HG02623 (cell line): Measurements from ENCODE around the gene RBM24.

Experiments used
- ATAC-seq: cut with Tn5 transposase; IDR thresholded peaks from one replicate; pipeline ENCODE4 v1.9.1; 2021; ENCODE audit warnings: moderate library complexity; ENCODE audit not compliant: unreplicated experiment

Gene RBM24

DNA sequence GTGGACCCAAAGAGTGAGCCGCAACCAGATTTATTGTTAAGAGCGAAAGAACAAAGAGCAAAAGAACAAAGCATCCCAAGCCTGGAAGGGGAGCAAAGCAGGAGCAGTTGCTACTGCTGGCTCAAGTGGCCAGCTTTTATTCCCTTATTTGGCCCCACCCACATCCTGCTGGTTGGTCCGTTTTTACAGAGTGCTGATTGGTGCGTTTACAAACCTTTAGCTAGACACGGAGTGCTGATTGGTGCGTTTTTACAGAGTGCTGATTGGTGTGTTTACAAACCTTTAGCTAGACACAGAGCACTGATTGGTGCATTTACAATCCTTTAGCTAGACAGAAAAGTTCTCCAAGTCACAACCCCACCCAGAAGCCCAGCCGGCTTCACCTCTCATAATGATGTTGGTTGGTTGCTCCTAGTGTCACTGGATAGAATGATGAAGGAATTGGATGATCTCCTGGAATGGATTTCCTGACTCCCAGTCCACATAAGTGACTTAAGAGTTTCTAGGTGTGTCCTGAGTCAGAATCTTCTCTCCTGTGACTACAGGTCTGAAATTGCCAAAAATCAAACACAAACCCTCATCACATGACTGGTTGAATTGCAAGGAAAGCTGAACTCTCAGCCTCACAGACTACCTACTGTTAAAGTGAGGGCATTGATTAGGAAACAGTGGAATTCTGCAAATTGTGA lies 60.1 kb downstream of the RBM24 start:
- no peak for ATAC-seq

DNA sequence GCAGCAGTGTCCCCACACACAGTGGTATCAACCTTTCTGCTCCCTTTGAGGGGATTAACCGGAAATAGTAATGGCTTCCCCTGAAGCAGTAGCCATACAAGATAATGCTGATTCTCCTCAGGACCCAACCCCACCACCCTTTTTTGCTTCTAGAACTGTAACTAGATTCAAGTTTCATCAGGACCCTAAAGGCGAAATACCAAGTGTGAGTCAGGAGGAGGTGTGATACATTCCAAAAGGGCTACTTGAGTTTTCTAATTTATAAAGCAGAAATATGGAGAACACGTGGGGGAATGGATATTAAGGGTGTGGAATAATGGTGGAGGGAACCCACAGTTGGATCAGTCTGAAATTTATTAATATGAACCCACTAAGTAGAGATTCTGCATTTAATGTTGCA lies 60.7 kb downstream of the RBM24 start:
- no peak for ATAC-seq

GRCh38 chr6:17343215-17343614 lies 62.1 kb downstream of the RBM24 start:
- no peak for ATAC-seq
